Endodermal cell (in vitro differentiated cells): ENCODE data around the gene SGMS1. TPM values are rescaled to one million over a fixed set of nuclear protein-coding genes. Genes with fewer than 3 reads are reported as not detected.

Source experiments
- DNase-seq: peaks from one replicate; pipeline ENCODE4 v3.0.0-alpha.2; 2017
- H3K27ac ChIP-seq: 2 replicates; pipeline ENCODE4 v1.5.1; 2013; ENCODE audit warnings: mild to moderate bottlenecking, low read depth, low read length, moderate library complexity
- H3K27me3 ChIP-seq: 2 replicates; pipeline ENCODE4 v1.6.1; 2013; ENCODE audit warnings: mild to moderate bottlenecking, low read length, moderate library complexity; ENCODE audit not compliant: insufficient read depth, control insufficient read depth, poor library complexity, severe bottlenecking
- H3K36me3 ChIP-seq: 2 replicates; pipeline ENCODE4 v1.7.0; 2013; ENCODE audit warnings: mild to moderate bottlenecking, low read length, moderate library complexity; ENCODE audit not compliant: control insufficient read depth, insufficient read depth
- H3K4me1 ChIP-seq: one replicate; pipeline ENCODE4 v1.7.0; 2013; ENCODE audit warnings: low read length; ENCODE audit not compliant: control insufficient read depth, insufficient read depth
- H3K4me3 ChIP-seq: 2 replicates; pipeline ENCODE4 v1.5.1; 2013; ENCODE audit warnings: mild to moderate bottlenecking, low read length, moderate library complexity
- H3K9ac ChIP-seq: 2 replicates; pipeline ENCODE4 v1.6.1; 2013; ENCODE audit warnings: mild to moderate bottlenecking, low read length, moderate library complexity; ENCODE audit not compliant: poor library complexity, severe bottlenecking; ENCODE audit errors: extremely low read depth
- H3K9me3 ChIP-seq: 2 replicates; pipeline ENCODE4 v1.6.1; 2013; ENCODE audit warnings: mild to moderate bottlenecking, low read length, moderate library complexity; ENCODE audit not compliant: control insufficient read depth
- H3K27ac Mint-ChIP-seq: 2 replicates; pipeline ENCODE4 v1.8.0; 2020; ENCODE audit warnings: mixed read lengths
- H3K27me3 Mint-ChIP-seq: 2 replicates; pipeline ENCODE4 v1.8.0; 2021; ENCODE audit warnings: mild to moderate bottlenecking, mixed read lengths; ENCODE audit not compliant: insufficient read depth
- H3K36me3 Mint-ChIP-seq: 2 replicates; pipeline ENCODE4 v1.8.0; 2020; ENCODE audit warnings: low read depth, mixed read lengths
- H3K4me1 Mint-ChIP-seq: 2 replicates; pipeline ENCODE4 v1.8.0; 2020; ENCODE audit warnings: mixed read lengths
- H3K4me3 Mint-ChIP-seq: 2 replicates; pipeline ENCODE4 v1.8.0; 2020; ENCODE audit warnings: mild to moderate bottlenecking, moderate library complexity, mixed read lengths
- H3K9me3 Mint-ChIP-seq: 2 replicates; pipeline ENCODE4 v1.8.0; 2020; ENCODE audit warnings: mild to moderate bottlenecking, mixed read lengths
- WGBS, 2 experiments: methylation state at CpG; one replicate each; pipeline versions ENCODE4 v1.1.5 to v1.1.7; 2013; ENCODE audit warnings: missing lambda C conversion rate in 2 of 2, mixed read lengths in 1 of 2; ENCODE audit not compliant: insufficient coverage in 1 of 2, insufficient read length in 1 of 2; 5-methylcytosine and 5-hydroxymethylcytosine counted together
- total RNA-seq, 2 donors: library from RNA; stranded (reverse); fragmentation: NEBNext Ultra II Directional in 1 of 2; extraction: Animal tissue kit (Norgen Biotek cat#: 25700) in 1 of 2; gene quantifications; 2 replicates in 1 of 2; 3 replicates in 1 of 2; pipeline ENCODE4 v1.2.1, GENCODE V29; 2021
- TF ChIP-seq, protein P1 (sequence below): fragments of 200-600 bp; sonication (generic); conservative IDR thresholded peaks from 2 replicates; pipeline ENCODE4 v1.5.0; 2021; ENCODE audit warnings: antibody characterized with exemption, mild to moderate bottlenecking

Gene SGMS1
- total RNA-seq, 2 donors from 2014 or later, result 12.0 to 14.3 TPM

DNA sequence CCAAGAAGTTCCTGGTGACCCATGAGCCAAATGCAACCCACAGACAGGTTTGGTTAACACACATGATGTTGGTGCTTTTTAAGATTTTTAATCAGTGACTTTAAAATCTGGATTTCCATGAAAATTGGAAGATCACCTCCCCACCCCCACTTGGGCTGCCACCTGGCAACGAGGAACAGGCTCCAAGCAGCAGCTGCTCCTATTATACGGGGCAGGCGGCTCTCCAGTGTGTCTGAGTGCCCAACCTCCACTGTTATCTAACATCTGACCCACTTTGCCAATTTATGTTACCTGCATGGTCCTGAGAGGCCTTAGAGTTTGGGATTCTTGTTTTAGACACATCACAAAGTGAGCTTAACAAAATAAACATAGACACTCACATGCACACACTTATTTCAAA is 56.4 kb downstream of the SGMS1 start:
- H3K27ac Mint-ChIP-seq, result no peak overlapping the region
- H3K36me3 Mint-ChIP-seq, result peaks cover 2% of the 10 kb centered on the region
- peaks cover 40% of the 10 kb centered on the region for H3K4me1 Mint-ChIP-seq
- 80 to 89% methylated on average over 1 to 3 of the region's 3 CpGs for WGBS, 2 experiments
- Histone ChIP-seq H3K4me3 (no peak overlapping the region), H3K27me3 (no peaks in the 10 kb centered on the region), H3K27ac (no peak overlapping the region), H3K9me3 (no peaks in the 10 kb centered on the region), H3K9ac (no peak overlapping the region), H3K4me1 (peaks cover 17% of the 10 kb centered on the region), H3K36me3 (no peaks in the 10 kb centered on the region)
- H3K9me3 Mint-ChIP-seq, result no peaks in the 10 kb centered on the region
- DNase-seq, result no peak
- no peaks in the 10 kb centered on the region for H3K27me3 Mint-ChIP-seq
- H3K4me3 Mint-ChIP-seq, result no peak overlapping the region
- TF ChIP-seq, protein P1, sequence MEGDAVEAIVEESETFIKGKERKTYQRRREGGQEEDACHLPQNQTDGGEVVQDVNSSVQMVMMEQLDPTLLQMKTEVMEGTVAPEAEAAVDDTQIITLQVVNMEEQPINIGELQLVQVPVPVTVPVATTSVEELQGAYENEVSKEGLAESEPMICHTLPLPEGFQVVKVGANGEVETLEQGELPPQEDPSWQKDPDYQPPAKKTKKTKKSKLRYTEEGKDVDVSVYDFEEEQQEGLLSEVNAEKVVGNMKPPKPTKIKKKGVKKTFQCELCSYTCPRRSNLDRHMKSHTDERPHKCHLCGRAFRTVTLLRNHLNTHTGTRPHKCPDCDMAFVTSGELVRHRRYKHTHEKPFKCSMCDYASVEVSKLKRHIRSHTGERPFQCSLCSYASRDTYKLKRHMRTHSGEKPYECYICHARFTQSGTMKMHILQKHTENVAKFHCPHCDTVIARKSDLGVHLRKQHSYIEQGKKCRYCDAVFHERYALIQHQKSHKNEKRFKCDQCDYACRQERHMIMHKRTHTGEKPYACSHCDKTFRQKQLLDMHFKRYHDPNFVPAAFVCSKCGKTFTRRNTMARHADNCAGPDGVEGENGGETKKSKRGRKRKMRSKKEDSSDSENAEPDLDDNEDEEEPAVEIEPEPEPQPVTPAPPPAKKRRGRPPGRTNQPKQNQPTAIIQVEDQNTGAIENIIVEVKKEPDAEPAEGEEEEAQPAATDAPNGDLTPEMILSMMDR, result no peak

DNA sequence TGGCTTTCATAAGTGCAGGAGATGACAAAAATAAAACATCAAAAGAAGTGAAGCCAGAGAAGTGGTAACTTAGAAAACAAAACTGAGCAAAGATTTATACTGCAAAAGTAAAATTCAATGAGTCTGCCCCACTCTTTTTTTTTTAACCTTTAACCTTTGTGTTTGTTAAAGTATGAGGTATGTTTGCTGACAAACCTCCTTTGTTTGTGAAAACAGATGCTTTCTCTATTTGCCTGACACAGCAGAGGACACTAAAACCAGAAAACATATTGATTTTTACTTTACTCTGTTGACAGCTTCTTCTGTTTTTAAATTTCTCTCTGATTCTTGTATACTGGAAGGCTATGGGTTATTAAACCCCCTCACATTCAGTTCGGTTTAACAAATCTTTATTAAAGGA is 57.6 kb downstream of the SGMS1 start:
- Histone ChIP-seq H3K27me3 (no peaks in the 10 kb centered on the region), H3K4me1 (peaks cover 17% of the 10 kb centered on the region), H3K27ac (no peak overlapping the region), H3K36me3 (no peaks in the 10 kb centered on the region), H3K9me3 (no peaks in the 10 kb centered on the region), H3K4me3 (no peak overlapping the region), H3K9ac (no peak overlapping the region)
- no peaks in the 10 kb centered on the region for H3K9me3 Mint-ChIP-seq
- peaks cover 2% of the 10 kb centered on the region for H3K36me3 Mint-ChIP-seq
- no peak overlapping the region for H3K4me3 Mint-ChIP-seq
- DNase-seq, result no peak
- no peak overlapping the region for H3K27ac Mint-ChIP-seq
- TF ChIP-seq, protein P1, result no peak
- WGBS, 2 experiments, result 0% methylated on average over 1 of the region's 1 CpG
- H3K4me1 Mint-ChIP-seq, result peaks cover 36% of the 10 kb centered on the region
- no peaks in the 10 kb centered on the region for H3K27me3 Mint-ChIP-seq

DNA sequence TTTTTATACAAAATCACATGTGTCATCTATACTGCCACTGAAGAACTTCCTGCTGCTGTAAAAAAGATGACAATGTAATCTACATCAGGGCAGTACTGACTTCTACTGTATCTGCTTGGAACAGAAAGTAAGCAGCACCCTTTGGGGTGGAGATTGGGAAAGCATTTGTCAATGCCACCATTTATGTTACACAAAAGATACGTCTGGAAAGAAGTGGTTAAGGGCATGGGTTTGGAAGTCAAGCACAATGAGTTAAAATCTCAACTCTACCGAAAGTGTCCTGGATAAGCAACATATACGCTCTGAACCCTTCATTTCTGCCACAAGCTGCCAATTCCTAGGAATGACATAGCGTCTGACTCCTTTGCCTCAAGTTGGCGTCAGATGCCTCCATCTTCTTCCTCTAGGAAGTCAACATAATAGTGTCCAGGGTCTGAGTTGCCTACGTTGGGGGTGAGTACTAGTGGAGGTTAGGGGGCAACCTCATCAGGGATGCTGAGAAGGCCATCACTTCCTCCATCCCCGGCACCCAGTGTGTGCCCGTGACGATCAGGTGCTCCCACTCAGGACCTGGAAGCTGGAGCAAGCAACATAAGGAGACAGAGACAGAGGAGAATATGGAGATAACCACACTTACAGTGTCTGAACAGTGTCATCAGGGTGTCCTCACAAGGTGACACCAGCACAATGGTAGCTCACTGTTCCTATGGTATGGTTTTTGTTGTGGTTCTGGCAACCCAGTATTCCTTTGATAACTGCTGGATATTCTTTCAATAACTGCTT is 58.3 kb downstream of the SGMS1 start:
- no peaks in the 10 kb centered on the region for H3K27me3 Mint-ChIP-seq
- TF ChIP-seq, protein P1, result no peak
- H3K27ac ChIP-seq, result no peak overlapping the region
- DNase-seq, result no peak
- peaks cover 36% of the 10 kb centered on the region for H3K4me1 Mint-ChIP-seq
- no peak overlapping the region for H3K4me3 Mint-ChIP-seq
- no peaks in the 10 kb centered on the region for H3K9me3 Mint-ChIP-seq
- H3K9ac ChIP-seq, result no peak overlapping the region
- no peaks in the 10 kb centered on the region for H3K9me3 ChIP-seq
- H3K27ac Mint-ChIP-seq, result no peak overlapping the region
- WGBS, 2 experiments, result 94 to 95% methylated on average over 4 to 9 of the region's 9 CpGs
- H3K27me3 ChIP-seq, result no peaks in the 10 kb centered on the region
- H3K4me1 ChIP-seq, result peaks cover 17% of the 10 kb centered on the region
- peaks cover 2% of the 10 kb centered on the region for H3K36me3 Mint-ChIP-seq
- no peaks in the 10 kb centered on the region for H3K36me3 ChIP-seq
- no peak overlapping the region for H3K4me3 ChIP-seq
